GM18870 (cell line): ENCODE results near the gene MAN2A2.

ENCODE experiments used
- ATAC-seq: cut with Tn5 transposase; IDR thresholded peaks from one replicate; pipeline ENCODE4 v1.9.1; 2021; ENCODE audit warnings: moderate library complexity; ENCODE audit not compliant: unreplicated experiment

MAN2A2 gene

DNA sequence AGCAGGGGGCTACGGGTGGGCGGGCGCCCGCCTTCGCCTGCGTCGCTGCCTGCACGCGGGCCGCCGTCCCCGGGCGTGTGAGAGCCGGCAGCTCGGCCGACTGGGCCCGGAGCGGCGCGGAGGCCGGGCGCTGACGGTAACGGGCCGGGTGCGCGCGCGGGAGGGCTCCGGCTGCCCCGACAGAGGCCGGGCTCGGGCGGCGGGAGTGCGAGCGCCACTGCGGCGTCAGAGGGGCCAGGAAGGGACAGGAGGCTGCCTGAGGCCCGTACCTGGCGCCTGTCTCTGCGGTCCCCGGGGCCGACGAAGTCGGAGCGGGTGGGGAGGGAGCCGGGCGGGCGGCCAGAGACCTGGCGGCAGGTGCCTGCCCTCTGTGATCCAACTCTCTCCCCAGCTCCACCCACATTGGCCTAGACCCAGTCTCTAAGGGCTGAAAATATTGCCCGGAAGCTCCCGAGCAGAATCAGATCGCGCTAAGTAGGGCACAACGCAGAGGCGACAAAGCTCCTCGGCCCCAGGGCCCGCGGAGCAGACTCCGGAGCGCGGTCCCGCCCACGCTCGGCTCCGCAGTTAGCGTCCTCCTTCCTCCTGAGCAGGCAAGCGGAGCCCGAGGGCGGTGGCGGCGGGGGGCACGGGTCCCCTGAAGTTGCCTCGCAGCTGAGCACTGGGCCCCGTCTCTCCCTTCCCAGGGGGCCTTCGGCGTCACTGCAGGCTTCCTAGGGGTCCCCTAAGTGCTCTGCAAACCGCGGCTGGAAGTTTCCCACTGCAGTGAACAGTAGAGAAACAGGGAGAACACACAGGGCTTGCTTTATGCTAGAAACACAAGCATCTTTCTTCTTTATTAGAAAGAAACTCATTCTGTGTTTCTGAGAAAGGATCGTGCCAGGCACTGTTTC lies at the start of gene MAN2A2:
MAN2A2 (plus strand) TSS at position 463 of the 893 bp plus-strand sequence. CDS start 906 bp downstream, outside the sequence.
- ATAC-seq, result peak; percentile 49

DNA sequence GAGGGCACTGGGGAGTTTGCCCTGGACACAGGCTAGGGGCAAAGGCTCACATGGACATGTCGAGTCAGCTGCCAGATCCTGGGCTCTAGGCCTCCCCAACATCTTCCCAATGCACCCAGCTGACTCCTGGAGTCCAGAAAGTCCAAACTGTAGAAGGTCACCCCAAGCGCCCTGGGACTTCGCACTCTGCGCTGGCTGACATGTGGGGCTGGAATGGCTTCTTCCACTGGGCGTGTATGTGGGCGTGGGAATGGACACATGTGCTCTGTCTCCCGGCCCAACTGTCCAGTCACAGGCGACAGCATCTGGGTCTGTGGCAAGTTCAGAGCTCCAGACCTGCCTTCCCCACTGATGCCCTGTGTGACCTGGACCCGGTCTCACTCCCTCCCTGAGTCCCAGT lies 48.0 kb upstream of the MAN2A2 start:
- no peak for ATAC-seq

DNA sequence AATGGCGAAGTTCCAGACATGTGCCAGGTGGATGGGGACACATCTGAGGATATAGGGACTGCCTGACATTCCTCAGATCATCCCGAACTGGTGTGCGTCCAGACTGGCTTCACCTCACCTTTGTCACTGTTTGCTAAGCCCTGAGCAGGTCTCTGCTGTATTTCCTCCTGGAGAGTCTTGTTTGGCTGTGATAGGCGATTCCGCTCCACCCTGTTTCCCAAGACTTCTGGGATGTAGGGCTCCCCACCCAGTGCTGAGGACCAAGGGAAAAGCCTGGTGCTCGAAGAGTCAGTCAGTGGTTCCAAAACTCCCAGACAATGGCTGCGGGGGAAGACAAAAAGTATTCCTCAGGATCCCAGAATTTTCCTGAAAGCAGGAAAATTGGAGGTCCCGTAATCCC lies 45.8 kb upstream of the MAN2A2 start:
- ATAC-seq, result no peak

DNA sequence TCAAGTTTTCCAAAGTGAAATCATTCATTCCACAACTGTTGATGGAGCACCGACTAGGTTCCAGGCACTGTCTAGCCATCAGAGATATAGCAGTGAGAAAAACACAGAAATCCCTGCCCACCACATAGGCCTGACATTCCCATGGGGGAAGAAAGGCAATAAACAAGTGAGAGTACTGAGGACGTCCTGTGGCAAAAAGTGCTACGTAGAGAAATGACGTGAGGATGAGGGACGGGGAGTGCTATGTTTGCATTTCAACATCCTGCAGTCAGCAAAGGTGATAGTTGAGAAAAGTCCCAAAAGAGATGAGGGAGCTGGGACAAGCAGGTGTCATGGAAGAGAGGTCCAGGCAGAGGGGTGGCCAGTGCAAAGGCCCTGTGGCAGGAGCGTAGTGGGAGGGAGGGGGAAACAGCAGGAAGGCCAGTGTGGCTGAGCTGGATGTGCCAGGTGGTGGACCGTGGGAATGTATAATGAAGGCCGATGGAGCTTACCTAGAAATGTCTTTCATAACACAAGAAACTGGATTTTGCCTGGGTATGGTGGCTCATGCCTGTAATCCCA lies 45.1 kb upstream of the MAN2A2 start:
- no peak for ATAC-seq

- ATAC-seq, result no peak
Measured at GRCh38 chr15:90859234-90860131, 43.6 kb upstream of the MAN2A2 start.

GRCh38 chr15:90860450-90860849 lies 42.7 kb upstream of the MAN2A2 start:
- ATAC-seq, result no peak

DNA sequence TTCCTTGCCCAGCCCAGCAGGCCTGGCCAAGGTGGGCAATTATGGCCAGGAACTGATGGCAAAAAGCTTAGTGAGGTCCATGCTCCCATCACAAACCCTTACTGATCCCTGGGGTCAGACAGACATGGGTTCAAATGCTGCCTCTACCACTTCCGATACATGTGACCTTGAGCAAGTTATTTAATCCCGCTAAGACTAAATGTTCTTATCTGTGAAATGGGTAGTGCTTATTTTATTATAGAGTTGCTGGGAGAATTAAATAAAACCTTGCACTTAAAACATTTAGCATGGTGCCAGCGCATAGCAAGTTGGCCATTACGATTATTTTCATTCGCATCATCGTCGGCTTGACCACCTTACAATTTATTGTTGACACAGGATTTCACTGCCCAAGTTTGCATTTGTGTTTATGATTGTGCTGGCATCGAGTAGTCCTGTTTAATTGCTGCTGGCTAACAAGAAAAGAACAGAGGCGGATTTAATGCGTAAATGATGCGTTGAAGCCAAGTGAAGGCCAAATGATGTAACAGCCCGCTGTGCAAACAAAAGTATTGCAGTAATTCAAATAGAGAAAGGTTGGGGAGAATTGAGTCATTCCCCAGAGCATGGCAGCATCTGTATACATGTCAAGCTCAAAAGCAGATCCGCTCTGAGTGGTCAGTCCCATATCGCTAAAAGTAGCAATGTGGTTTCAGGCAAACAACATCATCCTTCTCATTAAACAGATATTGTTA lies 42.0 kb upstream of the MAN2A2 start:
- ATAC-seq, result no peak

- ATAC-seq, result no peak
Measured at GRCh38 chr15:90862487-90862886, 40.6 kb upstream of the MAN2A2 start.

DNA sequence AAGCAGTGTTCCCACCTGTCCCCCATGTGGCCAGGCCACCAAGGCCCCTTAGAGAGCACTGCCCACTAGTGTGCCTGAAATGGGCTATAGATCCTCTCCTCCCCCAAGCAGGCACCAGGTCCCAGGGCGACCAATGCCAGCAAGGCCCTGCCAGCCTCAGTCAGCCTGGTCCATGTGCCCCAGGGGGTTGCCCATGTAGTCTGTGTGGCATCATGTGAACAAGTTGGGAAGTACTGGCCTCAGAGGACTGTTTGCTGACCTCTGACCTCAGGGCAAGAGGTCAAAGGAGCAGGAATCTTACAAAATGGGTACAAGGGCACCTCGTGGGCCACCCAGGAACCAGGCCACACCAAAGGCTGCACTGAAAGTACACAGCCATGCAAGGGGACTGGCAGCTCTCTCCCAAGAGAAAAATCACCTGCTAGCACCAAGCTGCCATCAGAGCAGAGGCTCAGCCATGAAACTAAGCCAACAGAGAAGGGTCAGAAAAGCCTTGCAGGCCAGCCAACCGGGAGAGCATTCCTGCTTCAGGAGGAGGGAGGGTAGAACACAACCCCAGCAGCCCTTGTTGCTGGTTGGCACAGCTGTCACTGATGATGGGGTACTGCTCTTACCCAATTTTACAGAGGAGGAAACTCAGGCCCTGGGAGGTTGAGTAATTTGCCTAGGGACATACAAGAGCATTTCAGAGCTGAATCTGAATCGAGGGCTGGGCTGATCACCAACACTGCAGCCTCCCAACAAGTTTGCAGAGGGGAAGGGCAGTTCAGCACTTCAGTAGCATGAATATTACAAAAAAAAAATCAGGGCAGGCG lies 39.9 kb upstream of the MAN2A2 start:
- ATAC-seq, result no peak

DNA sequence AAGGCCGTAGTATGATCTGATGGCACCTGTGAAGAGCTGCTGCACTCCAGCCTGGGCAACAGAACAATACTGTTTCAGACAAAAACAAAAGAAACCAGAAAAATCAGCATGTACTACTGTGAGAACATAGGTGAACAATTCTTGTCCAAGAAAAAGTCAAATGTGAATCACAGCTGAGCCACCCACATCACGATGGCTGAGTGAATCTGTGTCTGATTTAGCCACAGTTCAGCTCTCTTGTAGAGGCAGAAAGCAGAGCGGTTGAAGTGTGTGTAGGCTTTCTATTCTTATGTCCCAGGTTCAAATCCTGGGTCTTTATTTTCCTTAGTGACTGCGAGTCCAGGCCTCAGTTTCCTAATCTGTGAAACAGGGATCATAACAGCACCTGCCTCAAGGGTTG lies 39.1 kb upstream of the MAN2A2 start:
- ATAC-seq, result no peak

- no peak for ATAC-seq
Measured at GRCh38 chr15:90864507-90864906, 38.6 kb upstream of the MAN2A2 start.

GRCh38 chr15:90865702-90866101 lies 37.4 kb upstream of the MAN2A2 start:
- ATAC-seq, result no peak

GRCh38 chr15:90866161-90866715 lies 36.9 kb upstream of the MAN2A2 start:
- no peak for ATAC-seq

- no peak for ATAC-seq
Measured at GRCh38 chr15:90866800-90867199, 36.3 kb upstream of the MAN2A2 start.

GRCh38 chr15:90868261-90868689 lies 34.8 kb upstream of the MAN2A2 start, which contains the start of gene FURIN:
Gene FURIN (plus strand): TSS chr15:90868588. CDS start chr15:90875741, 7,153 bp downstream.
- no peak for ATAC-seq

DNA sequence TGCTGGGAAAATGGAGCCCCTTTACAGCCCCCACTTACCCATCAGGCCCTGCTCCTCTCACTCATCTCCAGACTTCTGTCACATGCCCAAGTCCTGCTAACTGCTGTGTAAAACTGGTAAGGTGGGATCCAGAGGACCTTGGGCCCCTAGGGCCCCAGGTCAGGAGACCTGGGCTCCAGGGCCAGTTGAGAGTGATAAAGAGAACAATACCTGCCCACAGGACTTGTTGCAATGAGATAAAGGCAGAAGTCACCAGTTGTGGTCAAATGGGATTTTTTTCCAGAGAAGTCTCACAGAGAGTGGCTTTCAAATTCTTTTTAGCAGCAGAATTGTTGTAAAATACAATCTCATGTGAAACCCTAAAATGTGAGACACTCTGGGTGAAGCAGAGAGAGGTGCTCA lies 34.0 kb upstream of the MAN2A2 start:
- no peak for ATAC-seq

GRCh38 chr15:90869601-90870353 lies 33.3 kb upstream of the MAN2A2 start:
- ATAC-seq, result no peak

GRCh38 chr15:90870354-90871138 lies 32.6 kb upstream of the MAN2A2 start:
- ATAC-seq, result no peak
